ENCODE results near the gene SPNS3.

Gene SPNS3

GRCh38 chr17:4474093-4474492 lies 40.4 kb downstream of the SPNS3 start:
- no peak for DNase-seq

GRCh38 chr17:4475001-4475400 lies 41.3 kb downstream of the SPNS3 start:
- no peak for DNase-seq

GRCh38 chr17:4475463-4475862 lies 41.7 kb downstream of the SPNS3 start:
- DNase-seq = no peak

- no peak for DNase-seq
Observed at GRCh38 chr17:4476017-4476416, 42.3 kb downstream of the SPNS3 start.

GRCh38 chr17:4476511-4477070 lies 42.9 kb downstream of the SPNS3 start:
- DNase-seq = peak; percentile 22

- DNase-seq = no peak
Observed at GRCh38 chr17:4477255-4477791, 43.6 kb downstream of the SPNS3 start.

- DNase-seq = no peak
Observed at GRCh38 chr17:4478318-4478830, 44.6 kb downstream of the SPNS3 start.

GRCh38 chr17:4479340-4479981 lies 45.7 kb downstream of the SPNS3 start:
- no peak for DNase-seq

GRCh38 chr17:4479982-4480751 lies 46.4 kb downstream of the SPNS3 start:
- no peak for DNase-seq

- DNase-seq = no peak
Observed at GRCh38 chr17:4480929-4481898, 47.5 kb downstream of the SPNS3 start.

GRCh38 chr17:4482338-4483011 lies 48.7 kb downstream of the SPNS3 start:
- no peak for DNase-seq

GRCh38 chr17:4483012-4483840 lies 49.5 kb downstream of the SPNS3 start:
- peak; percentile 64 for DNase-seq

GRCh38 chr17:4485676-4486646 lies 52.2 kb downstream of the SPNS3 start:
- DNase-seq = no peak

GRCh38 chr17:4487296-4487695 lies 53.6 kb downstream of the SPNS3 start:
- no peak for DNase-seq

- DNase-seq = no peak
Observed at GRCh38 chr17:4487820-4488716, 54.3 kb downstream of the SPNS3 start.

GRCh38 chr17:4488989-4489595 lies 55.4 kb downstream of the SPNS3 start:
- DNase-seq = no peak

GRCh38 chr17:4490109-4490591 lies 56.4 kb downstream of the SPNS3 start:
- no peak for DNase-seq

GRCh38 chr17:4490637-4491061 lies 56.9 kb downstream of the SPNS3 start:
- no peak for DNase-seq
